Measurements from ENCODE around the gene MAPKAPK2. TPM values are rescaled to one million over a fixed set of nuclear protein-coding genes. Genes with fewer than 3 reads are reported as not detected.

MAPKAPK2 gene
- total RNA-seq, 1 donor from 2014 or later, result 87.9 TPM

DNA sequence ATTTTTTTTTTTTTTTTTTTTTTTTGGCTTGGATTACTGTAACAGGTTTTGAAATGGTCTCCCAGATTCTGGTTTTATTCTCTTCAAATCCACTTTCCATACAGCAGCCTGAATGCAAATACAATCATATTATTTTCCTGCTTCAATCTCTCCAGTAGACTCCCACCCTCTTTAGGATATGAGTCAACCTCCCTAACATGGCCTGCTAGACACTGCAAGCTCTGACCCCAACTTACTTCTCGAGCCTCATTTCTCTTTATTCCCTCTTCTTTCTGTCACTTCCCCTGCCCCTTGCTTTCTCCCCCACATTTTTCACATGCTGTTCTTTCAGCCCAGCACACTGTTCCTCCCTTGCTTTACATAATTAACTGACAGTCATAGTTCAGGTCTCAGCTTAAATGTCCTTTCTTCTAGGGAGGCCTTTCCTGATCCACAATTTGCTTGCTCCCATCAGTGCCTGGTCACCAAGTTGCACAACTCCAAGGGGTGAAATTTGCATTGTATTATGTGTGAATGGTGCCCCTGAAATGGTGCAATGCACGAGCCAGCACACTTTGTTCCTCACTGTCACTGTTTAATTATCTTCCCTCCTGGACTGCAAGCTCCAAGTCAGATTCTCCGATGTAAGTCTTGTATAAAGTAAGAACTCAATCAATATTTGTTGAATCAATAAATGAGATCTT, 63.8 kb downstream of the MAPKAPK2 start:
- DNase-seq (ENCODE audit: low spot score), result no peak
- TF ChIP-seq, protein P1, sequence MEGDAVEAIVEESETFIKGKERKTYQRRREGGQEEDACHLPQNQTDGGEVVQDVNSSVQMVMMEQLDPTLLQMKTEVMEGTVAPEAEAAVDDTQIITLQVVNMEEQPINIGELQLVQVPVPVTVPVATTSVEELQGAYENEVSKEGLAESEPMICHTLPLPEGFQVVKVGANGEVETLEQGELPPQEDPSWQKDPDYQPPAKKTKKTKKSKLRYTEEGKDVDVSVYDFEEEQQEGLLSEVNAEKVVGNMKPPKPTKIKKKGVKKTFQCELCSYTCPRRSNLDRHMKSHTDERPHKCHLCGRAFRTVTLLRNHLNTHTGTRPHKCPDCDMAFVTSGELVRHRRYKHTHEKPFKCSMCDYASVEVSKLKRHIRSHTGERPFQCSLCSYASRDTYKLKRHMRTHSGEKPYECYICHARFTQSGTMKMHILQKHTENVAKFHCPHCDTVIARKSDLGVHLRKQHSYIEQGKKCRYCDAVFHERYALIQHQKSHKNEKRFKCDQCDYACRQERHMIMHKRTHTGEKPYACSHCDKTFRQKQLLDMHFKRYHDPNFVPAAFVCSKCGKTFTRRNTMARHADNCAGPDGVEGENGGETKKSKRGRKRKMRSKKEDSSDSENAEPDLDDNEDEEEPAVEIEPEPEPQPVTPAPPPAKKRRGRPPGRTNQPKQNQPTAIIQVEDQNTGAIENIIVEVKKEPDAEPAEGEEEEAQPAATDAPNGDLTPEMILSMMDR (IDR thresholded peaks at IDR 0.05), result no peak

GRCh38 chr1:206751891-206752290, 67.2 kb downstream of the MAPKAPK2 start:
- no peak overlapping the region for H3K4me3 Mint-ChIP-seq (ENCODE audit: unreplicated experiment)
- H3K4me1 Mint-ChIP-seq (ENCODE audit: low read depth), result peaks cover 2% of the 10 kb centered on the region
- DNase-seq (ENCODE audit: low spot score), result no peak
- no peak overlapping the region for H3K27ac Mint-ChIP-seq (ENCODE audit: unreplicated experiment)
- peaks cover 4% of the 10 kb centered on the region for H3K27me3 Mint-ChIP-seq (ENCODE audit: low read depth)
- TF ChIP-seq, protein P1 (IDR thresholded peaks at IDR 0.05), result no peak
- H3K36me3 Mint-ChIP-seq (ENCODE audit: low read depth), result peaks cover 2% of the 10 kb centered on the region
- H3K9me3 Mint-ChIP-seq (ENCODE audit: low read depth), result peaks cover 8% of the 10 kb centered on the region

More for the DNA sequence above, 63.8 kb downstream of the MAPKAPK2 start:
- H3K4me1 Mint-ChIP-seq (ENCODE audit: low read depth), result no peaks in the 10 kb centered on the region
- no peaks in the 10 kb centered on the region for H3K9me3 Mint-ChIP-seq (ENCODE audit: low read depth)
- H3K27me3 Mint-ChIP-seq (ENCODE audit: low read depth), result peaks cover 4% of the 10 kb centered on the region
- no peaks in the 10 kb centered on the region for H3K36me3 Mint-ChIP-seq (ENCODE audit: low read depth)
- no peak overlapping the region for H3K4me3 Mint-ChIP-seq (ENCODE audit: unreplicated experiment)
- no peak overlapping the region for H3K27ac Mint-ChIP-seq (ENCODE audit: unreplicated experiment)

- Mint-ChIP-seq H3K36me3 (ENCODE audit: low read depth) (peaks cover 2% of the 10 kb centered on the region), H3K4me1 (ENCODE audit: low read depth) (peaks cover 2% of the 10 kb centered on the region), H3K27ac (ENCODE audit: unreplicated experiment) (no peak overlapping the region), H3K9me3 (ENCODE audit: low read depth) (peaks cover 8% of the 10 kb centered on the region), H3K4me3 (ENCODE audit: unreplicated experiment) (no peak overlapping the region), H3K27me3 (ENCODE audit: low read depth) (peaks cover 4% of the 10 kb centered on the region)
- TF ChIP-seq, protein P1 (IDR thresholded peaks at IDR 0.05), result no peak
- DNase-seq (ENCODE audit: low spot score), result no peak
Observed at GRCh38 chr1:206752481-206752880, 67.8 kb downstream of the MAPKAPK2 start.

DNA sequence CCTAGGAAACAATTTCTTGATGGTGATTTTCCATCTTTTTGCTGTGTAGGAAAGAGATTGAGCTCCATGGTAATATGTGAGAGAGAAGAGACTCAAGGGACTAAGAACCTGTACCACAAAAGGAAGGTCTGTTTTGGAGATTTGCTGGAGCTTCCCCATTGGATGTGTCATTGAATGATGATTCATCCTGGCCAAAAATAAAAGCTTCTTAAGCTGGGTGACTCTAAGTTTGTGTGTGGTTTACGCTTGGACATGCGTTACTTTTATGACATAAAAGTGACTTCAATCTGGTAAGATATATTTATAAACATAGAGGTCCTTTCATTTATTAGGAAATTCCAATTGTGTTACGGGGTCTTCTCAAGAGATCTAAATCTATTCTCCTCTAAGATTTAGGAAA, 68.4 kb downstream of the MAPKAPK2 start:
- TF ChIP-seq, protein P1 (IDR thresholded peaks at IDR 0.05), result no peak
- peaks cover 2% of the 10 kb centered on the region for H3K36me3 Mint-ChIP-seq (ENCODE audit: low read depth)
- H3K27ac Mint-ChIP-seq (ENCODE audit: unreplicated experiment), result no peak overlapping the region
- DNase-seq (ENCODE audit: low spot score), result no peak
- peaks cover 8% of the 10 kb centered on the region for H3K9me3 Mint-ChIP-seq (ENCODE audit: low read depth)
- H3K4me1 Mint-ChIP-seq (ENCODE audit: low read depth), result peaks cover 2% of the 10 kb centered on the region
- H3K4me3 Mint-ChIP-seq (ENCODE audit: unreplicated experiment), result no peak overlapping the region
- peaks cover 4% of the 10 kb centered on the region for H3K27me3 Mint-ChIP-seq (ENCODE audit: low read depth)

GRCh38 chr1:206754011-206754410, 69.3 kb downstream of the MAPKAPK2 start:
- peaks cover 4% of the 10 kb centered on the region for H3K27me3 Mint-ChIP-seq (ENCODE audit: low read depth)
- H3K27ac Mint-ChIP-seq (ENCODE audit: unreplicated experiment), result no peak overlapping the region
- no peak for DNase-seq (ENCODE audit: low spot score)
- no peak overlapping the region for H3K4me3 Mint-ChIP-seq (ENCODE audit: unreplicated experiment)
- peaks cover 2% of the 10 kb centered on the region for H3K36me3 Mint-ChIP-seq (ENCODE audit: low read depth)
- H3K9me3 Mint-ChIP-seq (ENCODE audit: low read depth), result peaks cover 8% of the 10 kb centered on the region
- TF ChIP-seq, protein P1 (IDR thresholded peaks at IDR 0.05), result no peak
- peaks cover 2% of the 10 kb centered on the region for H3K4me1 Mint-ChIP-seq (ENCODE audit: low read depth)

Data from chondrocyte (in vitro differentiated cells).